ENCODE results near the gene ARL8A. TPM values are rescaled to one million over a fixed set of nuclear protein-coding genes. Genes with fewer than 3 reads are reported as not detected.

Gene ARL8A
- total and polyA plus RNA-seq, 10 of the 15 experiments (the other 5 are each of a cell fraction or from before 2014, with no cell fraction given) = 0.34 to 49.2 (median 15.4) TPM

DNA sequence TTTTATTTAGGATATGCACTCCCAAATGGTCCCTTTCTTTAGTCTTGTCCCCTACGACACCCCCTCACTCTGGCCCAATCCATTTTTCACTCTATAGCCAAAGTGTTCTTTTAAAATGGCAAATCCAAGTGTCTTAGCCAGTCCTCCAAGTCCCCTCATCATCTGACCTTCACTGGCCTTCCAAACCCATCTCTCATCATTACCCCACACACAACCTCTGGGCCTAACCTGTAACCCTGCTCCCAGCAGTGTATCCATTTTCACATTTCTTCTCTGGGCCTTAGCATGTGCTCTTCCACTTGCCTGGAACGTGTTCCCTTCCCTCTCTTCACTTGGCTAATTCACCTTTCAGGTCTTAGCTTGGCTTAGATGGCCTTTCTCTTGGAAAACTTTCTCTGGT, 6.5 kb upstream of the ARL8A start:
- CTCF ChIA-PET = interaction anchor here (0.7 to 1.0 kb wide), 2 partner anchors 9 to 33 kb away, joined by 3 read pairs; partner anchors contain the start of gene PTPN7
- H3K4me1 ChIP-seq (ENCODE audit: control insufficient read depth, insufficient read depth, low read length) = peaks cover 4% of the 10 kb centered on the region; the same call in 1 of the 2 replicates
- H3K27ac ChIP-seq (ENCODE audit: control insufficient read depth, insufficient read depth) = no peak overlapping the region
- TF ChIP-seq FOS (IDR thresholded peaks at IDR 0.05; ENCODE audit: borderline replicate concordance, extremely low read depth, insufficient read length) (no peak), RBBP5 (conservative IDR thresholded peaks at IDR 0.05) (no peak), POLR2AphosphoS5 (IDR thresholded peaks at IDR 0.05; ENCODE audit: low read length) (no peak), LARP7 (IDR thresholded peaks at IDR 0.05) (no peak), HDGF (IDR thresholded peaks at IDR 0.05) (no peak), NFIC (IDR thresholded peaks at IDR 0.05; ENCODE audit: low read depth, low read length) (no peak), RAD51 (IDR thresholded peaks at IDR 0.05) (no peak), BHLHE40 (IDR thresholded peaks at IDR 0.05; ENCODE audit: borderline replicate concordance in 1 of 2, low read depth in 2 of 2, low read length in 1 of 2) (no peak), IRF4 (IDR thresholded peaks at IDR 0.05; ENCODE audit: low read depth, low read length) (no peak), PAX5 (IDR thresholded peaks at IDR 0.05; ENCODE audit: borderline replicate concordance, low read depth, low read length) (no peak), BRCA1 (IDR thresholded peaks at IDR 0.05; ENCODE audit: low read depth, low read length) (no peak), PAX8 (IDR thresholded peaks at IDR 0.05) (no peak), NFYA (IDR thresholded peaks at IDR 0.05; ENCODE audit: borderline replicate concordance, low read depth, low read length) (no peak), RUNX3 (IDR thresholded peaks at IDR 0.05; ENCODE audit: low read length) (no peak), STAT3 (IDR thresholded peaks at IDR 0.05; ENCODE audit: low read depth, low read length) (no peak), SREBF1 (IDR thresholded peaks at IDR 0.05; ENCODE audit: low read length) (no peak), HDAC2 (IDR thresholded peaks at IDR 0.05) (no peak), BCLAF1 (IDR thresholded peaks at IDR 0.05) (no peak)
- SMC1A ChIA-PET (ENCODE audit: uncharacterized antibody, unreplicated experiment) = interaction anchor here (0.7 kb wide), 1 partner anchor 38 kb away, joined by 3 read pairs; no protein-coding TSS in a partner anchor
- POLR2A ChIA-PET = interaction anchor here (0.6 kb wide), 1 partner anchor 220 kb away, joined by 3 read pairs; no protein-coding TSS in a partner anchor
- no peak overlapping the region for H3K4me2 ChIP-seq (ENCODE audit: control insufficient read depth, insufficient read depth)
- no peak for ATAC-seq
- no peaks in the 10 kb centered on the region for H3K27me3 ChIP-seq (replicated peaks in 1 of 2; ENCODE audit: control insufficient read depth in 2 of 2, insufficient read depth in 2 of 2, low read length in 1 of 2)
- no peak for FAIRE-seq
- no peak overlapping the region for H2AFZ ChIP-seq (ENCODE audit: control insufficient read depth, low read depth, low read length)
- RAD21 ChIA-PET (ENCODE audit: unreplicated experiment) = no interaction called here
- in situ Hi-C loops (cut with MboI) (no loop called here), intact Hi-C loops (cut with micrococcal nuclease; ENCODE audit: unreplicated experiment) (no loop called here)
- H3K9ac ChIP-seq (ENCODE audit: control insufficient read depth, insufficient read depth, low read length) = no peak overlapping the region
- H3K36me3 ChIP-seq (ENCODE audit: control insufficient read depth in 2 of 2, insufficient read depth in 2 of 2, low read length in 1 of 2) = peaks cover 31 to 40% of the 10 kb centered on the region in 2 experiments; a peak in 3 of 4 replicates
- BruUV-seq (replicated peaks) = no TSS peak
- H3K79me2 ChIP-seq (ENCODE audit: control insufficient read depth, insufficient read depth, low read length) = no peaks in the 10 kb centered on the region
- 94% methylated on average over 2 of the region's 2 CpGs for WGBS (ENCODE audit: insufficient coverage, insufficient replicate concordance, low lambda C conversion rate, missing lambda C conversion rate)
- no peaks in the 10 kb centered on the region for H4K20me1 ChIP-seq (ENCODE audit: control insufficient read depth, insufficient read depth)
- DNase-seq (ENCODE audit: low read depth, low spot score) = no peak
- no peaks in the 10 kb centered on the region for H3K9me3 ChIP-seq (replicated peaks; ENCODE audit: control insufficient read depth, insufficient read depth, low read length)
- H3K4me3 ChIP-seq = no peak overlapping the region

Data from GM12878 (cell line).